Peyer's patch (tissue), 4 donors: ENCODE results near the gene HOXC5. TPM values are rescaled to one million over a fixed set of nuclear protein-coding genes. Genes with fewer than 3 reads are reported as not detected.

Experiments
- DNase-seq, 3 donors: peaks; one replicate each; pipeline ENCODE4 v3.0.0-alpha.2; 2017 to 2019
- H3K27ac ChIP-seq, 4 donors: fragments of 200-600 bp; sonication (generic); one replicate each; pipeline ENCODE4 v1.5.1; 2016 to 2019
- H3K27me3 ChIP-seq, 2 donors: fragments of 200-600 bp; sonication (generic); one replicate each; pipeline ENCODE4 v1.5.1; 2019
- H3K36me3 ChIP-seq, 3 donors: fragments of 200-600 bp; sonication (generic); one replicate each; pipeline ENCODE4 v1.5.1; 2016 to 2019
- H3K4me1 ChIP-seq, 4 donors: fragments of 200-600 bp; sonication (generic); one replicate each; pipeline ENCODE4 v1.5.1; 2016 to 2019
- H3K4me3 ChIP-seq, 4 donors: fragments of 200-600 bp; sonication (generic); 1 replicate in 3 of 4; 2 replicates in 1 of 4; pipeline ENCODE4 v1.5.1; 2016 to 2019; ENCODE audit warnings: mild to moderate bottlenecking in 1 of 4
- H3K9me3 ChIP-seq, 4 donors: fragments of 200-600 bp; sonication (generic); one replicate each; pipeline ENCODE4 v1.5.1; 2016 to 2019; ENCODE audit warnings: mild to moderate bottlenecking in 1 of 4
- CTCF ChIP-seq, 6 experiments: fragments of 450-650 bp in 4 of 6; fragments of 200-600 bp in 2 of 6; sonication (generic) in 1 of 6; IDR thresholded peaks; one replicate each; pipeline ENCODE4 v1.5.1; 2017 to 2019; ENCODE audit warnings: antibody characterized with exemption in 6 of 6, mild to moderate bottlenecking in 3 of 6, moderate library complexity in 1 of 6
- POLR2A ChIP-seq, 2 donors: fragments of 450-650 bp; IDR thresholded peaks; one replicate each; pipeline ENCODE4 v1.5.1; 2017; ENCODE audit warnings: antibody characterized with exemption in 2 of 2, mild to moderate bottlenecking in 2 of 2, moderate library complexity in 2 of 2
- total RNA-seq, 4 donors: library from RNA; depleted of rRNA; stranded (reverse); fragments of >200 nt; gene quantifications; one replicate each; pipeline ENCODE4 v1.1.0, GENCODE V29; 2016

Gene HOXC5
- total RNA-seq, 4 donors from 2014 or later = not detected

DNA sequence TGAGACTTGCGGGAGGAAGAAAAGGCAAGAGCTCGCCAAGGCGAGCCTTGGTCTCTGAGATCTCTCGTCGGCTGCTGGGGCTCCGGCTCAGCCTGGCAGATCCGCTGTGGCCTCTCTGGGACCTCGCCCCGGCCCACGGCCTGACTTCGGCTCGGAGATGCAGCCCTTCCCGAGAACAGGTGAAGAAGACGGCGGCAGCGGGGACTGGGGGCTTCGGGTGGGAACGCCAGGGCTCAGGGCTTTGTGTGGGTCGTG lies 38.9 kb upstream of the HOXC5 start:
- no peak for DNase-seq
- peaks cover 0 to 62% of the 10 kb centered on the region in 2 donors for H3K27me3 ChIP-seq
- H3K9me3 ChIP-seq = peaks cover 0 to 5% (median 0%) of the 10 kb centered on the region in 4 donors
- H3K4me1 ChIP-seq = peaks cover 4 to 47% (median 20%) of the 10 kb centered on the region in 4 donors
- no peak for TF ChIP-seq POLR2A (IDR thresholded peaks at IDR 0.05)
- TF ChIP-seq CTCF (IDR thresholded peaks at IDR 0.05) = no peak
- peak overlapping the region in 3 of 4 donors; percentile 21 to 83 (median 64) for H3K27ac ChIP-seq
- H3K4me3 ChIP-seq = peak overlapping the region in 3 of 4 donors; percentile 41 to 56 (median 48)
- no peaks in the 10 kb centered on the region for H3K36me3 ChIP-seq

GRCh38 chr12:53994264-53995001 lies 38.4 kb upstream of the HOXC5 start:
- peaks cover 4 to 44% (median 20%) of the 10 kb centered on the region in 4 donors for H3K4me1 ChIP-seq
- H3K9me3 ChIP-seq = peaks cover 0 to 5% (median 0%) of the 10 kb centered on the region in 4 donors
- DNase-seq = peak in 2 of 3 donors; percentile 54 to 64
- TF ChIP-seq POLR2A (IDR thresholded peaks at IDR 0.05) (no peak), CTCF (IDR thresholded peaks at IDR 0.05) (no peak)
- H3K27me3 ChIP-seq = peaks cover 0 to 62% of the 10 kb centered on the region in 2 donors
- H3K4me3 ChIP-seq = peak overlapping the region; percentile 7 to 56 (median 44)
- H3K27ac ChIP-seq = peak overlapping the region; percentile 64 to 83 (median 68)
- H3K36me3 ChIP-seq = no peaks in the 10 kb centered on the region

DNA sequence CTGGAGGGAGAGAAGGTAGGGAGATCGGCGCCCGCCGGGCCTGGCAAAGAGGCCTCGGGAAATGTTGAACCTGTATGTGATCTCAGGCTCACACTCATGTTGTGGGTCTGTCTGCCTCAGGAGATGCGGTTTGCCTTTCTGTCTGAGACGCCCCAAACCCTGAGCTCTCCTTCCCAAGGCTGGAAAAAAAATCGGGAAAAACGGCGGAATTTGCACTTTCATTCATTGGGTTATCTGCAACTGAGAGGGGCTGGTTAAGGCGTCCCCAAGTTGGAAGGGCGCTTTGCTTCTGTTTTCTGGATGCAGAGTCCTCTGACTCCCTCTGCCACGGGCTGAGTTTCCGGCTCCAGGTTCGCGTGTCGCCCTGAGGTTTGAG lies 37.9 kb upstream of the HOXC5 start:
- peak overlapping the region; percentile 7 to 56 (median 51) for H3K4me3 ChIP-seq
- H3K27me3 ChIP-seq = peaks cover 0 to 63% of the 10 kb centered on the region in 2 donors

DNA sequence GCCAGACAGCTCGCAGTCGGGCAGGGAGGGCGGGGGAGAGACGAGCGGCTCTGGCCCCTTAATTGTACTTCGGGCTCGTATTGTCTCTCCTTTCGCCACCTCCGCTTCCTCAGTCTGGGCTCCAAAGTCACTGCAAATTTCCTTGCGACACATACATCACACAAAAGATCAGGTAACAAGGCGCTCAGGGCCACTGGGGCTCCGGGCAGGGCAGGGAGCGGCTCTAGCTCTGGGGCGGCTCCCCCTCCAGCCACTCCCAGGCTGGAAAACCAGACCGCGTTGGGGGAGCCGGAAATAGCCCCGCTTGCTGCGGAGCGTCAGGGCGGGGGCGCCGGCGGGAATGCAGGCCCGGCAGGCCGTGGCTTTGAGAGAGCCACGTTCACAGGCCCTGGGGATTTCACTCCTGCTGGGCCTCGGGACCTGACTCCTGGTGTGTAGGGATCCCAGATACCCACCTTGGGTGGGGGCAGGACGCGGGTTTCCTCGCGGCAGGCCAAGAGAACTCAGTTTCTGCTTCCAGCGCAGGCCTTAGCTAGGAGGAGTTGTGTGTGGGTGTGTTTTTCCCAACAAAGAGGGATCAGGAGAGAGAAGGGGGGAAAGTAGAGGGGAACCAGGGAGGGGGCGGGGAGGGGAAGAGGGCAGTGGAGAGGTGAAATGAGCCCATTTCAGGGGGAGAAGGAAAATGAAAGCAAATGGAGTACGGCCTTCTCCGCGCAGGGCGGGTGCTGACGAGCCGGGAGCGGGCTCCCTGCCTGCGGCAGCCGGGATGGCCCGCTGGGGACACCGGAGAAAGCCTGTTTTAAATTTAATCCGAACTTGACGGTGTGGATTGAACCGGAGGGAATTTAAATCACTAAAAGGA lies 37.2 kb upstream of the HOXC5 start:
- Histone ChIP-seq H3K9me3 (peaks cover 0 to 5% (median 0%) of the 10 kb centered on the region in 4 donors), H3K4me1 (peaks cover 4 to 42% (median 18%) of the 10 kb centered on the region in 4 donors), H3K4me3 (peak overlapping the region; percentile 40 to 56 (median 51)), H3K36me3 (no peaks in the 10 kb centered on the region), H3K27ac (peak overlapping the region; percentile 64 to 83 (median 68)), H3K27me3 (peaks cover 0 to 66% of the 10 kb centered on the region in 2 donors)
- DNase-seq = peak in 1 of 3 donors; percentile 62
- no peak for TF ChIP-seq POLR2A (IDR thresholded peaks at IDR 0.05)
- no peak for TF ChIP-seq CTCF (IDR thresholded peaks at IDR 0.05)

More for the DNA sequence above, 37.9 kb upstream of the HOXC5 start:
- Histone ChIP-seq H3K36me3 (no peaks in the 10 kb centered on the region), H3K4me1 (peaks cover 4 to 42% (median 18%) of the 10 kb centered on the region in 4 donors), H3K9me3 (peaks cover 0 to 5% (median 0%) of the 10 kb centered on the region in 4 donors), H3K27ac (peak overlapping the region; percentile 64 to 83 (median 68))
- no peak for TF ChIP-seq POLR2A (IDR thresholded peaks at IDR 0.05)
- DNase-seq = no peak

DNA sequence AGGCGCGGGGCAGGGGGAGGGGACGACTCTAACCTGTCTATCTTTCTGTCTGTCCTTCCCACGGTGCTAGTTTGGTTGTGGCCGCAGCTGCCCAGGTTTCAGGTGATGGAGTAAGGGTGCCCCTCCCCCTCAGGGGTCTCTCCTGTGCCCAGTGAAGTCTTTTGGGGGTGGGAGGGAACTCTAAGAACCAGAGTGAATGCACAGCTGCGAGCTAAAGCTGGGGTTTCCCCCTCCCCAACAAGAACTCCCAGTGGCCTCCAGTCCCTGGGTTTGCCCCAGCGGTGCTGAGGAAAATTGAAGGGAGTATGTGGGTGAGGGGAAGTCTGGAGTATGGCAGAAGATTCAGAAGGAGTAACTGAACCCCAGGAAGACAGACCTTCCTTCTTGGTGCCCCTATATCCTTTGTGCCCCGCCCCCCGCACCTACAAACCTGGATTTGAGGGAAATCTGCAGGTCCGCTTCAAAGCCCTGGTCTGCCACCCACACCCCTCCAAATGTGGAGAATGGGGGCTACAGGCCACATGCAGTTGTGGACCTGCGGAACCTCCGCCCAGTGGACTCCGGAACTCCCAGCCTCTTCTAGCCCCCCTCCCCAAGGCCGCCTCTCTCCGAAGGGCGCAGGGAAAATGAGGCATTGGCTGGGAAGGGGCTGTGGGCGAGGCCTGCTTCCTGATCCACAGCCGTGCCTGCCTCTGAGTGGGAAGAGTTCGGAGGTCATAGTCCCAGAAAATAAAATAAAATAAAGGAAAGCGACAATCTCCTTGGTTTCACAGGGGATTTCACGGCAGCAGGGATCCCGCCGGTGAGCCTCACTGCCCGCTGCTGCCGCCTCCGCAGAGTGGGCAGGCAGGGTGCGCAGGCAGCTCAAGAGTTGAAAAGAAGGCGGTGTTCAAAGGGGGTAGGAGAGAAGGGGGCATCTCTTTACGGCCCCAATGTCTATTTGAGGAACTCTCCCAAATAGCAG lies 36.3 kb upstream of the HOXC5 start:
- Histone ChIP-seq H3K27ac (peak overlapping the region; percentile 64 to 83 (median 68)), H3K4me1 (peaks cover 4 to 38% (median 18%) of the 10 kb centered on the region in 4 donors), H3K36me3 (no peaks in the 10 kb centered on the region), H3K4me3 (peak overlapping the region; percentile 40 to 56 (median 51)), H3K9me3 (peaks cover 0 to 5% (median 0%) of the 10 kb centered on the region in 4 donors), H3K27me3 (peaks cover 0 to 63% of the 10 kb centered on the region in 2 donors)
- DNase-seq = no peak
- TF ChIP-seq POLR2A (IDR thresholded peaks at IDR 0.05) (no peak), CTCF (IDR thresholded peaks at IDR 0.05) (no peak)
